AML-193 (cell line): ENCODE results near the gene ROR2.
"Not testable (repeated sequence)": the region's sequence is repeated elsewhere in the genome, so short reads cannot be mapped to it uniquely, and the experiment has no call there.

Experiments
- DNase-seq, 2 experiments: peaks; one replicate each; lab custom pipeline; 2025; lab: John Stamatoyannopoulos, UW

Gene ROR2

DNA sequence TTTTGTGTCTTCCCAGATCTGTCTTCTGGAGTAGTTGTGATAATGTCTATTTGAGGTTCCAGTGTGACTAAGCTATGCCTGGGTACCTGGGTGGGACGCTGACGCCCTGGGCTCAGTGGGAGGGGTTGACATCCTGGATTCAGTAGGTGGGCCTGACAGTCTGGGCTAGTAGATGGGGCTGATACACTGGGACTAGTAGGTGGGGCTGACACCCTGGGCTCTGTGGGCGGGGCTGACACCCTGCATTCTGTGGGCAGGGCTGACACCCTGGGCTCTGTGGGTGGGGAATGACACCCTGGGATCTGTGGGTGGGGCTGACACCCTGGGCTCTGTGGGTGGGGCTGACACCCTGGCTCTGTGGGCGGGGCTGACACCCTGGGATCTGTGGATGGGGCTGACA, 153.5 kb downstream of the ROR2 start:
- DNase-seq: not testable (repeated sequence)

DNA sequence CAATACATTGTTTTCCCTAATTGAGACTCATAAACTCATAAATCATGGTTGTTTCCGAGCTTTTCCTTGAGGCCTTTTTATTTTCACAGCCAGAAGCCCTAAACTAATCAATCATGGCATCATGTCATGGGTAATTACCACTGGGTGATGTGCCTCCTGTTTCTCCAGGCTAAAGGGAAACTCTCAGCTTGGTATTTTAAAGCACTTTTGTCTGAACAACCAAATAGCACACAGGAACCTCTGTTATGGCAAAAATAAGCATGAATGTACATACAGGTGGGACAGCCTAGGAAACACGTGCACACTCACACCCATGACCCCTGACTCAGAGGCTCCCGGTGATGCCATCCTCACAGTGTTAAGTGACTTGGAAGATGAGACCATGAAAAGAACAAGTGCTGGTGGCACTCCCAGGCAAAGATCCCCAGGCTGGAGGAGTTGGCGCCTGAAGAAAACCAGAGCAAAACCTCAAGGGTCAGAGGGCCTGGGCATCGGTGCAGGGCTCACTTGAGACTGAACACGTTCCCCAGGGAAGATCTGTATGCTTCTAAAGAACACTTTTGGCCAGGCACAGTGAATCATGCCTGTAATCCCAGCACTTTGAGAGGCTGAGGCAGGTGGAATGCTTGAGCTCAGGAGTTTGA, 154.3 kb downstream of the ROR2 start:
- no peak for DNase-seq

DNA sequence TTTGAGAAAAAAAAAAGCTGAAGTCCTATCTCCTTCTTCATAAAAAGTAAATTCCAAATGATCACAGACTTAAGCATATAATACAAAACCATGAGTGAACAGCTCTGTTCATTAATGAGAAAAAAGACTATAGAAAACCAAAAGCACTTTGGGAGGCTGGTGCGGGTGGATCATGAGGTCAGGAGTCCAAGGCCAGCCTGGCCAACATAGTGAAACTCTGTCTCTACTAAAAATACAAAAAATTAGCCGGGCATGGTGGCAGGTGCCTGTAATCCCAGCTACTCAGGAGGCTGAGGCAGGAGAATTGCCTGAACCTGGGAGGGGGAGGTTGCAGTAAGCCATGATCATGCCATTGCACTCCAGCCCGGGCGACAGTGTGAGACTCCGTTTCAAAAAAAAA, 156.7 kb downstream of the ROR2 start:
- not testable (repeated sequence) for DNase-seq

GRCh38 chr9:91790917-91791316, 159.1 kb downstream of the ROR2 start:
- DNase-seq: no peak

GRCh38 chr9:91789941-91790340, 160.1 kb downstream of the ROR2 start:
- DNase-seq: no peak

GRCh38 chr9:91787931-91788330, 162.1 kb downstream of the ROR2 start:
- no peak for DNase-seq

GRCh38 chr9:91786132-91786896, 163.7 kb downstream of the ROR2 start:
- DNase-seq: no peak

DNA sequence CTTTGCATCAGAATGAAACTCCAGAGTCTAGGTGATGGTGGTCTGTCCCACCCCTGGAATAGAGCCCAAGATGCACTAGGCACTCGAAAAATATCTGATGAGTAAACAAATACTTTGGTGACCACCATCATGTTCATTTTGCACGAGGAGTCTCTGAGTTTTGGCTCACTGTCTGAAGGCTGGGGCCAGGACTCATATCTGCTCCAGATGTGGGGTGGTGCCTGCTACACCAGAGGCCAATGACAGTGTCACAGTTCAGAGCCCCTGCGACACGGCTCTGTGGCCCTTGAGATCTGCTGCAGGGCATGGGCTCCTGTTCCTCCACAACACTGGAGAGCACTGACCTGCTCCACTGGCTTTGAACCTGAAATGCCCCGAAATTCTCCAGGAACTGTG, 164.6 kb downstream of the ROR2 start:
- no peak for DNase-seq

DNA sequence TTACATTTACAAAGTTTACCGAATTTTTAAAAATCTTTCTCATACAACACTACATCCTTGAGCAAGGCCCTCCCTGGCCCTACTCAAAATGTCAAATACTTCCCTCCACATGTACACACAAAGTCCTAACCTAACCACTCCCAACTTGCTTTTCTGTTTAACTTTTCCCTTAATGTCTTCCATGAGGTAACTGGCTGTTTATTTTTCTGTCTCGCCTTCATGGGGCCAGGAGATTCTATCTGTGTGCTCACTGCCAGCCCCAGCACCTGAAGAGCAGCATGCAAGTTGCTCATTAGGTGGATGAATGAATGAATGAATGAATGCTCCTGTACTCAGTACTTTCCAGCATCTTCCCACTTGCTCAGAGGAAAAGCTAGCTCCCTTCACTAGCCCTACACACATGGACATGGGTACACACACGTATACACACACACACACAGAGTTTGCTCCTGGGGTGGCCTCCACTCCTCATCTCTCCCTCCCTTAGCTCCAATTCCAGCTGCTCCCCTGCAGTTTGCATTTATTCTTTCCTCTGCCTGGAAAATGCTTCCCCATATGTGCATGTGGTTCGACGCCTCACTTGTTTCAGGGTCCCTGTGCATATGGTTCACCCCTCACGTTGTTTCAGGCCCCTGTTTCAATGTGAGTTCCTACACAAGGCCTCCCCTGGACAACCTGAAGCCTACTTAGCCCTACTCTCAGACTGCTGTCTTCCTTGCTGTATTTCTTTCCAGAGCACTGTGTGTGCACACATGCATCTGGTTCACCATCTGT, 165.2 kb downstream of the ROR2 start:
- DNase-seq: no peak

GRCh38 chr9:91783876-91784672, 166.0 kb downstream of the ROR2 start:
- DNase-seq: no peak

- DNase-seq: no peak
Observed at GRCh38 chr9:91783411-91783810, 166.6 kb downstream of the ROR2 start.

- DNase-seq: no peak
Observed at GRCh38 chr9:91782708-91783214, 167.3 kb downstream of the ROR2 start.

- DNase-seq: no peak
Observed at GRCh38 chr9:91781906-91782305, 168.1 kb downstream of the ROR2 start.

- no peak for DNase-seq
Observed at GRCh38 chr9:91781116-91781515, 168.9 kb downstream of the ROR2 start.

GRCh38 chr9:91778031-91778430, 172.0 kb downstream of the ROR2 start:
- DNase-seq: no peak

DNA sequence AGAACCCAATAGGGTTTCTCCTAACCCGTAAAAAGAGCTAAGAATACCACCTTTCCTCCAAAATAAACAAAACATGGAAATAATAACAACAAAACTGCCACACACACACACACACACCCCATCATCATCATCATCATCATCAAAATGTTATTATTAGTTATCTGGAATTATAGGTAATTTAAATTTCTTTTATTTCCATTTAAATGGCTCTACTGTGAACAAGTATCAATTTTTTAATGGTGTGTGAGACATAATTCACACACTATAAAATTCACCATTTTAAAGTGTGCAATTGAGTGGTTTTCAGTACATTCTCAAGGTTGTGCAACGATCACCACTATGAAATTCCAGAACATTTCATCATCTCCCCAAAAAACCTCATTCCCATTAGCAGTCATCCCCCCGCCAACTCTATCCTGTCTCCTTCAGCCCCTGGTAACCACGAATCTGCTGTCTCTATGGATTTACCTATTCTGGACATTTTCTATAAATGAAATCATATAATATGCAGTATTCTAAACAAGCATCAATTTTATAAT, 172.7 kb downstream of the ROR2 start:
- no peak for DNase-seq

- no peak for DNase-seq
Observed at GRCh38 chr9:91776409-91777291, 173.4 kb downstream of the ROR2 start.

GRCh38 chr9:91775708-91776028, 174.4 kb downstream of the ROR2 start:
- DNase-seq: no peak

- DNase-seq: peak in 1 of 2 experiments; percentile 36
Observed at GRCh38 chr9:91775011-91775707, 174.9 kb downstream of the ROR2 start.

- no peak for DNase-seq
Observed at GRCh38 chr9:91773156-91773555, 176.9 kb downstream of the ROR2 start.
